Limb (tissue), 2 donors: ENCODE results near the gene MED13L.

Experiments used
- DNase-seq, 2 donors: peaks; one replicate each; pipeline ENCODE4 v3.0.0-alpha.2; 2016; ENCODE audit errors: extremely low spot score in 2 of 2

Gene MED13L

GRCh38 chr12:115914122-115914521, 363.4 kb downstream of the MED13L start:
- no peak for DNase-seq

DNA sequence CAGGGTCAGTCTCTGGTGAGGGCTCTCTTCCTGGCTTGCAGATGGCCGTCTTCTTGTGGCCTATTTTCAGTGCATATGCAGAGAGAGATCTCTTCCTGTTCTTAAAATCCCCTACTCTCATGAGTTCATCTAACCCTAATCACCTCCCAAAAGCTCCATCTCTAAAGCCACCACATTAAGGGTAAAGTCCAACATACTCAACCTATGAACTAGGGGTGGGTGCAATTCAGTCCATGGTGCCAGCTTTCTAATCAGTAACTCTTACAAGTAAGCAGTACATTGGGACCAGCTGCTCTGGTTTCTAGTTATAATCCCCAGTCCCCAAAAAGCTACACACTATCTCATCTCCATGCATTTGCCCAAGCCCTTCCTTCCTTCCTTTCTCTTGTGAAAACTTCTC, 365.1 kb downstream of the MED13L start:
- no peak for DNase-seq

DNA sequence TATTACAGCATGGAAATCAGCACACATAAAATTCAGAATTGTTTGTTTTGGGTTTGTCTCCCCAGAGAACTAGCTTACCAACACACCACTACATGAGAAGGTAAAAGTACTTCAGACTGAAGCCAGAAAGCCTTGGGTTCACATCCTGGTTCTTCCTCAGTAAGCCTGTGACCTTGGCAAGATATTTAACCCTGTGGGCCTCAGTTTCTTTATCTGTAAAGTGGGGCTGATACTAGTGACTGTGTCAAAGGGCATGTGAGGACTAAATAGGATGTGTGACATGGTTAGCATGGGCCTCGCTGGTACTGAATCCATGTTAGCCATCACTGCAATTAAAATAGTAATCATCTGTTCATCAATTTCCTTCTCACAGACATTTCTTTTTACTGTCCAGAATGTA, 366.1 kb downstream of the MED13L start:
- no peak for DNase-seq

- no peak for DNase-seq
Observed at GRCh38 chr12:115910057-115910456, 367.4 kb downstream of the MED13L start.
